Endothelial cell of umbilical vein (primary cell): ENCODE results near the gene OSGEP. TPM values are rescaled to one million over a fixed set of nuclear protein-coding genes. Genes with fewer than 3 reads are reported as not detected.

ENCODE experiments used
- BruUV-seq: library from RNA; stranded (reverse); fragments of 400-500 nt; replicated peaks from 2 replicates; lab custom pipeline; 2021; lab: Mats Ljungman, UMichigan
- CTCF ChIA-PET: fragments of 300-600, 350-600 bp; sonication (Branson Sonifier 250); formaldehyde crosslinking; loops from one replicate; lab custom pipeline; 2021; ENCODE audit warnings: antibody characterized with exemption, inconsistent platforms; lab: Charles Lee
- POLR2A ChIA-PET: fragments of 300-600, 350-600 bp; sonication (Branson Sonifier 250); formaldehyde crosslinking; loops from one replicate; lab custom pipeline; 2021; ENCODE audit warnings: antibody characterized with exemption, inconsistent platforms; lab: Charles Lee
- DNase-seq: peaks from one replicate; pipeline ENCODE4 v3.0.0-alpha.2; 2011; ENCODE audit warnings: low read depth, low spot score
- FAIRE-seq: peaks from 2 replicates; lab custom pipeline; 2011; peaks lifted over from hg19 to GRCh38; lab: Jason Lieb, UNC
- H2AFZ ChIP-seq: 2 replicates; pipeline ENCODE4 v1.6.0; 2012; ENCODE audit warnings: low read depth, low read length, control low read depth, inconsistent platforms
- H3K27ac ChIP-seq: 2 replicates; pipeline ENCODE4 v1.5.1; 2011; ENCODE audit warnings: low read depth, mild to moderate bottlenecking, control low read depth, low read length, moderate library complexity; ENCODE audit not compliant: insufficient read depth
- H3K27me3 ChIP-seq, 2 experiments: 2 replicates each; pipeline versions ENCODE4 v1.6.0 to v1.6.1; 2011; ENCODE audit warnings: low read length in 2 of 2, mixed read lengths in 1 of 2; ENCODE audit not compliant: control insufficient read depth in 2 of 2, insufficient read depth in 2 of 2
- H3K36me3 ChIP-seq, 2 experiments: 2 replicates in 1 of 2; 3 replicates in 1 of 2; pipeline ENCODE4 v1.5.1; 2011; ENCODE audit warnings: low read length in 2 of 2, mild to moderate bottlenecking in 1 of 2, moderate library complexity in 1 of 2; ENCODE audit not compliant: control insufficient read depth in 2 of 2, insufficient read depth in 2 of 2; ENCODE audit errors: extremely low read depth in 1 of 2
- H3K4me1 ChIP-seq: 3 replicates; pipeline ENCODE4 v1.5.1; 2011; ENCODE audit warnings: mild to moderate bottlenecking, low read length; ENCODE audit not compliant: control insufficient read depth, insufficient read depth; ENCODE audit errors: extremely low read depth
- H3K4me2 ChIP-seq: 2 replicates; pipeline ENCODE4 v1.6.1; 2011; ENCODE audit warnings: low read length, control low read depth, mixed read lengths; ENCODE audit not compliant: insufficient read depth
- H3K4me3 ChIP-seq, 3 experiments: fragments of 200-600 bp in 1 of 3; sonication (generic), shearing (Covaris generic) in 1 of 3; replicated peaks in 1 of 3; 2 replicates each; pipeline ENCODE4 v1.5.1; 2011 to 2016; ENCODE audit warnings: control low read depth in 3 of 3, low read length in 3 of 3, mild to moderate bottlenecking in 2 of 3, inconsistent platforms in 1 of 3, low read depth in 1 of 3, moderate library complexity in 1 of 3; ENCODE audit not compliant: insufficient read depth in 1 of 3
- H3K79me2 ChIP-seq: 2 replicates; pipeline ENCODE4 v1.6.0; 2012; ENCODE audit warnings: low read length, inconsistent platforms; ENCODE audit not compliant: control insufficient read depth, insufficient read depth
- H3K9ac ChIP-seq: replicated peaks from 2 replicates; pipeline ENCODE3; 2011; ENCODE audit warnings: low read length, control low read depth; ENCODE audit not compliant: insufficient read depth; ENCODE audit errors: extremely low read depth
- H3K9me1 ChIP-seq: replicated peaks from 3 replicates; pipeline ENCODE4 v1.6.0; 2011; ENCODE audit warnings: mild to moderate bottlenecking, low read length; ENCODE audit not compliant: control insufficient read depth, insufficient read depth; ENCODE audit errors: extremely low read depth
- H3K9me3 ChIP-seq: replicated peaks from 2 replicates; pipeline ENCODE4 v1.5.1; 2012; ENCODE audit warnings: low read length, inconsistent platforms; ENCODE audit not compliant: control insufficient read depth, insufficient read depth
- H4K20me1 ChIP-seq: replicated peaks from 2 replicates; pipeline ENCODE3; 2011; ENCODE audit warnings: mild to moderate bottlenecking, low read length; ENCODE audit not compliant: control insufficient read depth, insufficient read depth; ENCODE audit errors: extremely low read depth
- EZH2 ChIP-seq: IDR thresholded peaks from 2 replicates; pipeline ENCODE4 v1.6.1; 2012; ENCODE audit warnings: borderline replicate concordance, low read depth, mild to moderate bottlenecking, moderate library complexity, low read length, inconsistent platforms; ENCODE audit not compliant: severe bottlenecking
- FOS ChIP-seq: IDR thresholded peaks from 2 replicates; pipeline ENCODE4 v1.6.1; 2011; ENCODE audit warnings: mild to moderate bottlenecking, low read length, moderate library complexity, borderline replicate concordance; ENCODE audit not compliant: insufficient read depth
- GATA2 ChIP-seq: IDR thresholded peaks from 2 replicates; pipeline ENCODE4 v1.7.0; 2011; ENCODE audit warnings: low read depth, mild to moderate bottlenecking, moderate library complexity, mixed read lengths, low read length; ENCODE audit not compliant: insufficient read length, insufficient read depth
- JUN ChIP-seq: IDR thresholded peaks from 2 replicates; pipeline ENCODE4 v1.6.1; 2011; ENCODE audit warnings: borderline replicate concordance, low read depth; ENCODE audit not compliant: insufficient read length, insufficient read depth
- MAX ChIP-seq: IDR thresholded peaks from 2 replicates; pipeline ENCODE4 v1.6.1; 2011; ENCODE audit not compliant: insufficient read depth, insufficient read length
- MYC ChIP-seq: IDR thresholded peaks from one replicate; pipeline ENCODE4 v1.6.1; 2011; ENCODE audit warnings: mild to moderate bottlenecking, low read depth, low read length
- POLR2A ChIP-seq: IDR thresholded peaks from 2 replicates; pipeline ENCODE4 v1.6.1; 2012; ENCODE audit warnings: low read depth, mild to moderate bottlenecking, control low read depth, low read length
- POLR2AphosphoS5 ChIP-seq: IDR thresholded peaks from 2 replicates; pipeline ENCODE4 v1.6.1; 2012; ENCODE audit warnings: low read depth, mild to moderate bottlenecking, control low read depth, low read length, moderate library complexity; ENCODE audit not compliant: insufficient read depth
- dilution Hi-C: fragments of 300-500 bp; cut with MboI; formaldehyde crosslinking; loops from one replicate; pipeline ENCODE4 v1.15.0; 2019; ENCODE audit warnings: low sequenced_read_pairs; ENCODE audit not compliant: extremely low pct_ligation_motif_present
- intact Hi-C: fragments of 100-400 bp; cut with micrococcal nuclease; formaldehyde crosslinking; loops from one replicate; pipeline ENCODE4 v1.10.0; 2022
- polyA plus RNA-seq, 4 experiments: library from polyadenylated mRNA; depleted of rRNA in 3 of 4; stranded (reverse) in 3 of 4; unstranded in 1 of 4; fragments of >200 nt; gene quantifications; 2 replicates each; pipeline versions ENCODE4 v1.2.1 to v1.2.3, GENCODE V29; 2011 to 2012; ENCODE audit warnings: missing spikeins in 1 of 4
- small RNA-seq: library from RNA; depleted of rRNA; stranded (forward); fragments of <200 nt; gene quantifications from one replicate; pipeline ENCODE3, GENCODE V24; 2012; ENCODE audit warnings: low replicate concordance, low read depth; ENCODE audit not compliant: insufficient read depth, insufficient read length
- total RNA-seq: library from RNA; stranded (reverse); gene quantifications from 2 replicates; pipeline ENCODE4 v1.2.3, GENCODE V29; 2021
- TF ChIP-seq, protein P1 (sequence below), 2 donors: IDR thresholded peaks; 1 replicate in 1 of 2; 2 replicates in 1 of 2; pipeline ENCODE4 v1.5.1; 2011; ENCODE audit warnings: low read length in 2 of 2, mild to moderate bottlenecking in 2 of 2, moderate library complexity in 2 of 2, control low read depth in 1 of 2, inconsistent platforms in 1 of 2, low read depth in 1 of 2; ENCODE audit not compliant: insufficient read depth in 1 of 2; ENCODE audit errors: extremely low read depth in 1 of 2

The OSGEP gene
- total and polyA plus RNA-seq, 2 donors (not counting 3 experiments of a cell fraction or from before 2014, with no cell fraction given): 41.8 to 100 TPM

- no TSS peak for BruUV-seq
- no peak for FAIRE-seq
- ChIA-PET POLR2A (no interaction called here), CTCF (no interaction called here)
- dilution Hi-C loops: no loop called here
- intact Hi-C loops: no loop called here
- H3K27me3 ChIP-seq: no peaks in the 10 kb centered on the region
- no peak for DNase-seq
- no peak overlapping the region for H2AFZ ChIP-seq
- TF ChIP-seq MYC (no peak), JUN (no peak), MAX (no peak), POLR2A (no peak), GATA2 (no peak), FOS (no peak), EZH2 (no peak), POLR2AphosphoS5 (no peak)
- TF ChIP-seq, protein P1, sequence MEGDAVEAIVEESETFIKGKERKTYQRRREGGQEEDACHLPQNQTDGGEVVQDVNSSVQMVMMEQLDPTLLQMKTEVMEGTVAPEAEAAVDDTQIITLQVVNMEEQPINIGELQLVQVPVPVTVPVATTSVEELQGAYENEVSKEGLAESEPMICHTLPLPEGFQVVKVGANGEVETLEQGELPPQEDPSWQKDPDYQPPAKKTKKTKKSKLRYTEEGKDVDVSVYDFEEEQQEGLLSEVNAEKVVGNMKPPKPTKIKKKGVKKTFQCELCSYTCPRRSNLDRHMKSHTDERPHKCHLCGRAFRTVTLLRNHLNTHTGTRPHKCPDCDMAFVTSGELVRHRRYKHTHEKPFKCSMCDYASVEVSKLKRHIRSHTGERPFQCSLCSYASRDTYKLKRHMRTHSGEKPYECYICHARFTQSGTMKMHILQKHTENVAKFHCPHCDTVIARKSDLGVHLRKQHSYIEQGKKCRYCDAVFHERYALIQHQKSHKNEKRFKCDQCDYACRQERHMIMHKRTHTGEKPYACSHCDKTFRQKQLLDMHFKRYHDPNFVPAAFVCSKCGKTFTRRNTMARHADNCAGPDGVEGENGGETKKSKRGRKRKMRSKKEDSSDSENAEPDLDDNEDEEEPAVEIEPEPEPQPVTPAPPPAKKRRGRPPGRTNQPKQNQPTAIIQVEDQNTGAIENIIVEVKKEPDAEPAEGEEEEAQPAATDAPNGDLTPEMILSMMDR (IDR thresholded peaks at IDR 0.05; ENCODE audit: extremely low read depth in 1 of 2, insufficient read depth in 1 of 2, low read depth in 1 of 2, low read length in 2 of 2): no peak
- H3K4me1 ChIP-seq: peaks cover 14% of the 10 kb centered on the region
- peaks cover 12 to 23% of the 10 kb centered on the region in 2 experiments for H3K36me3 ChIP-seq
- no peak overlapping the region for H3K27ac ChIP-seq
- no peak overlapping the region for H3K4me3 ChIP-seq
- H3K79me2 ChIP-seq: no peaks in the 10 kb centered on the region
- no peak overlapping the region for H3K4me2 ChIP-seq
- H3K9me3 ChIP-seq: no peaks in the 10 kb centered on the region
- H4K20me1 ChIP-seq: no peaks in the 10 kb centered on the region
- no peaks in the 10 kb centered on the region for H3K9me1 ChIP-seq
- no peak overlapping the region for H3K9ac ChIP-seq
Observed at GRCh38 chr14:20397511-20397910, 57.1 kb downstream of the OSGEP start.

Small RNAs within 50 kb of the gene (small RNA-seq; reads per million reads assigned to genes)
- not detected for gene RNA5SP382

Other genes with a start within 250 kb of the OSGEP start
- not detected in 2 replicates for gene OR11H6, start 231.1 kb downstream of the OSGEP start, total RNA-seq
- not detected in 2 replicates for gene OR11H6, start 231.1 kb downstream of the OSGEP start, polyA plus RNA-seq
- gene OR11H7, start 225.8 kb downstream of the OSGEP start, total RNA-seq: not detected in 2 replicates
- gene OR11H7, start 225.8 kb downstream of the OSGEP start, polyA plus RNA-seq: not detected in 2 replicates
- not detected in 2 replicates for gene OR11H4, start 215.5 kb downstream of the OSGEP start, total RNA-seq
- not detected in 2 replicates for gene OR11H4, start 215.5 kb downstream of the OSGEP start, polyA plus RNA-seq
- gene TTC5, start 148.9 kb downstream of the OSGEP start, total RNA-seq: 21.3 and 22.9 TPM in 2 replicates
- 8.8 and 10.9 TPM in 2 replicates for gene TTC5, start 148.9 kb downstream of the OSGEP start, polyA plus RNA-seq
- 35.5 and 38.9 TPM in 2 replicates for gene CCNB1IP1, start 121.5 kb downstream of the OSGEP start, total RNA-seq
- 31.0 and 32.7 TPM in 2 replicates for gene CCNB1IP1, start 121.5 kb downstream of the OSGEP start, polyA plus RNA-seq
- gene PARP2, start 111.2 kb downstream of the OSGEP start, total RNA-seq: 30.6 and 30.8 TPM in 2 replicates
- 12.9 and 15.7 TPM in 2 replicates for gene PARP2, start 111.2 kb downstream of the OSGEP start, polyA plus RNA-seq
- gene TEP1, start 41.3 kb downstream of the OSGEP start, total RNA-seq: 40.3 and 44.6 TPM in 2 replicates
- 18.1 and 19.6 TPM in 2 replicates for gene TEP1, start 41.3 kb downstream of the OSGEP start, polyA plus RNA-seq
- gene KLHL33, start 18.6 kb downstream of the OSGEP start, total RNA-seq: 0.07 TPM in 1 of 2 replicates, not detected in the other
- not detected in 2 replicates for gene KLHL33, start 18.6 kb downstream of the OSGEP start, polyA plus RNA-seq
- gene APEX1, start 414 bp upstream of the OSGEP start, total RNA-seq: 227 and 231 TPM in 2 replicates
- gene APEX1, start 414 bp upstream of the OSGEP start, polyA plus RNA-seq: 304 and 387 TPM in 2 replicates
- gene PIP4P1, start 6.6 kb upstream of the OSGEP start, total RNA-seq: 28.6 and 33.6 TPM in 2 replicates
- 52.5 and 58.6 TPM in 2 replicates for gene PIP4P1, start 6.6 kb upstream of the OSGEP start, polyA plus RNA-seq
- 189 and 271 TPM in 2 replicates for gene PNP, start 14.6 kb upstream of the OSGEP start, total RNA-seq
- gene PNP, start 14.6 kb upstream of the OSGEP start, polyA plus RNA-seq: 232 and 245 TPM in 2 replicates
- 1.2 and 1.8 TPM in 2 replicates for gene RNASE10, start 50.7 kb upstream of the OSGEP start, total RNA-seq
- 0.12 TPM in 1 of 2 replicates, not detected in the other for gene RNASE10, start 50.7 kb upstream of the OSGEP start, polyA plus RNA-seq
- not detected in 2 replicates for gene RNASE9, start 106.2 kb upstream of the OSGEP start, total RNA-seq
- not detected in 2 replicates for gene RNASE9, start 106.2 kb upstream of the OSGEP start, polyA plus RNA-seq
- not detected in 2 replicates for gene RNASE11, start 133.2 kb upstream of the OSGEP start, total RNA-seq
- gene RNASE11, start 133.2 kb upstream of the OSGEP start, polyA plus RNA-seq: not detected in 2 replicates
- gene RNASE12, start 136.6 kb upstream of the OSGEP start, total RNA-seq: not detected in 2 replicates
- not detected in 2 replicates for gene RNASE12, start 136.6 kb upstream of the OSGEP start, polyA plus RNA-seq
- not detected in 2 replicates for gene OR6S1, start 186.9 kb upstream of the OSGEP start, total RNA-seq
- not detected in 2 replicates for gene OR6S1, start 186.9 kb upstream of the OSGEP start, polyA plus RNA-seq
- 6.9 and 8.7 TPM in 2 replicates for gene RNASE4, start 229.7 kb upstream of the OSGEP start, total RNA-seq
- gene RNASE4, start 229.7 kb upstream of the OSGEP start, polyA plus RNA-seq: 27.4 and 35.1 TPM in 2 replicates
- gene ANG, start 234.0 kb upstream of the OSGEP start, total RNA-seq: 5.7 and 6.2 TPM in 2 replicates
- gene ANG, start 234.0 kb upstream of the OSGEP start, polyA plus RNA-seq: 11.2 and 12.2 TPM in 2 replicates